ENCODE data around the gene PBX1.

The PBX1 gene

GRCh38 chr1:164672588-164672987, 113.6 kb downstream of the PBX1 start:
- DNase-seq: no peak

- DNase-seq: no peak
Observed at GRCh38 chr1:164673584-164674214, 114.7 kb downstream of the PBX1 start.

- no peak for DNase-seq
Observed at GRCh38 chr1:164675342-164675904, 116.4 kb downstream of the PBX1 start.

GRCh38 chr1:164678136-164678700, 119.2 kb downstream of the PBX1 start:
- DNase-seq: no peak

- no peak for DNase-seq
Observed at GRCh38 chr1:164682570-164682969, 123.6 kb downstream of the PBX1 start.

- DNase-seq: no peak
Observed at GRCh38 chr1:164683235-164683634, 124.3 kb downstream of the PBX1 start.

- DNase-seq: no peak
Observed at GRCh38 chr1:164685266-164686035, 126.5 kb downstream of the PBX1 start.

GRCh38 chr1:164687777-164688176, 128.8 kb downstream of the PBX1 start:
- DNase-seq: no peak

GRCh38 chr1:164688791-164689190, 129.8 kb downstream of the PBX1 start:
- no peak for DNase-seq

GRCh38 chr1:164689672-164690511, 130.9 kb downstream of the PBX1 start:
- peak; percentile 78 for DNase-seq

GRCh38 chr1:164692420-164692819, 133.4 kb downstream of the PBX1 start:
- DNase-seq: no peak

GRCh38 chr1:164693564-164694359, 134.8 kb downstream of the PBX1 start:
- DNase-seq: no peak

- DNase-seq: no peak
Observed at GRCh38 chr1:164694505-164694904, 135.5 kb downstream of the PBX1 start.

- no peak for DNase-seq
Observed at GRCh38 chr1:164695956-164696665, 137.1 kb downstream of the PBX1 start.

- no peak for DNase-seq
Observed at GRCh38 chr1:164699815-164700491, 141.0 kb downstream of the PBX1 start.

GRCh38 chr1:164700683-164701082, 141.7 kb downstream of the PBX1 start:
- no peak for DNase-seq

GRCh38 chr1:164701189-164701761, 142.3 kb downstream of the PBX1 start:
- DNase-seq: no peak

- DNase-seq: no peak
Observed at GRCh38 chr1:164702216-164702615, 143.2 kb downstream of the PBX1 start.

GRCh38 chr1:164702664-164703063, 143.7 kb downstream of the PBX1 start:
- DNase-seq: no peak

- no peak for DNase-seq
Observed at GRCh38 chr1:164703463-164703862, 144.5 kb downstream of the PBX1 start.
